CD4-positive, alpha-beta T cell treated with Interleukin-17A for 4 hours (primary cell): ENCODE data around the gene CARMIL3.
"Not testable (repeated sequence)": the region's sequence is repeated elsewhere in the genome, so short reads cannot be mapped to it uniquely, and the experiment has no call there.

ENCODE experiments used
- DNase-seq: peaks from one replicate; pipeline ENCODE4 v3.0.0-alpha.2; 2020; ENCODE audit warnings: mixed read lengths

The CARMIL3 gene

GRCh38 chr14:24095271-24096068, 43.7 kb downstream of the CARMIL3 start:
- DNase-seq: peak; percentile 33

DNA sequence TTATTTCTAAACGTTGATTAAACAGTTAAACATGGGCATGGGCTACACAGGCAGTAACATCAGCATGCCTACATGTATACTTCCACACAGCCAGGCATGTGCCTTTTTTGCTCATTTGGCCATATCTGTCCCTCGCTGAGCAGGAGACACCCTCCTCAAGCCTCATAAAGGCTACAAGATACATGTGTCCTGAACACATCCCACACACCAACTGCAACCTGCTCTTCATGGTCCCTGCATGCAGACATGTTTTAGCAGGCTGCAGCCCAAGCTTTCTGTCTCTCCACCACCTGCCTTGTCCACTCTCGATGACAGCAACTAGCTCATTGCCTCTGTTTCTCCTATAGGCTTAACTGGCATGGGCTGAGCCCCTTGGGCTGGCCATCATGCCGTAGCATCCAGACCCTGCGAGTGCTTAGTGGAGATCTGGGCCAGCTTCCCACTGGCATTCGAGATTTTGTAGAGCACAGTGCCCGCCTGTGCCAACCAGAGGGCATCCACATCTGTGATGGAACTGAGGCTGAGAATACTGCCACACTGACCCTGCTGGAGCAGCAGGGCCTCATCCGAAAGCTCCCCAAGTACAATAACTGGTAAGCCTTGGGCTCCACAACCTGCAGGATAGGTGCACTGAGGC, 44.9 kb downstream of the CARMIL3 start:
- no peak for DNase-seq

GRCh38 chr14:24098229-24098926, 46.6 kb downstream of the CARMIL3 start:
- no peak for DNase-seq

DNA sequence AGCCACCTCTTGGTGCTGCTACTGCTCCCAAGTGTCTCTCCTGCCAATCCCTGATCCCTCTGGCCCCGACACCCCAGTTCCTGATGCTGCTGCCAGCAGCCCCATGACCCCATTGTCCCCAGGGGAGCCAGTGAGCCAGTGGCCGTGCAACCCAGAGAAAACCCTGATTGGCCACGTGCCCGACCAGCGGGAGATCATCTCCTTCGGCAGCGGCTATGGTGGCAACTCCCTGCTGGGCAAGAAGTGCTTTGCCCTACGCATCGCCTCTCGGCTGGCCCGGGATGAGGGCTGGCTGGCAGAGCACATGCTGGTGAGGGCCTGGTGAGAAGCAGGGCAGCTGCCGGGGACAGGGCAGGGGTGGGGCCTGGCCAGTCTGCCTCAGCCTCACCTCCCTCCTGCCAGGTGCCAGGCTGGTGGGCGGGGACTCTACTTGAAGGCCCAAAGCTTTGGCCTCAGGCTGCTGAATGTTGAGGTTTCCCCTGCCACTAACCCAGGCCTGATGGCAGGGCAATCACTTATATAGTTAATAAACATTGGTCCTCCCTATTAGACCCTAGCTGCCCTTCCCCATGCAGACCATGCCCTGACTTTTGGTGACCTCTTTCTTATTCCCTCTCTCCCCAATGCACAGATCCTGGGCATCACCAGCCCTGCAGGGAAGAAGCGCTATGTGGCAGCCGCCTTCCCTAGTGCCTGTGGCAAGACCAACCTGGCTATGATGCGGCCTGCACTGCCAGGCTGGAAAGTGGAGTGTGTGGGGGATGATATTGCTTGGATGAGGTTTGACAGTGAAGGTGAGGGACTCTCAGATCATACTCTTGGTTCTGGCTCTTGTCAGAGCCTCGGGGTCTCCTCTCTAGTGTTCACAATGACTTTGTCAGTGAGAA, 47.4 kb downstream of the CARMIL3 start:
- DNase-seq: no peak

- no peak for DNase-seq
These were observed 48.6 kb downstream of the CARMIL3 start for GRCh38 chr14:24100197-24100981.

DNA sequence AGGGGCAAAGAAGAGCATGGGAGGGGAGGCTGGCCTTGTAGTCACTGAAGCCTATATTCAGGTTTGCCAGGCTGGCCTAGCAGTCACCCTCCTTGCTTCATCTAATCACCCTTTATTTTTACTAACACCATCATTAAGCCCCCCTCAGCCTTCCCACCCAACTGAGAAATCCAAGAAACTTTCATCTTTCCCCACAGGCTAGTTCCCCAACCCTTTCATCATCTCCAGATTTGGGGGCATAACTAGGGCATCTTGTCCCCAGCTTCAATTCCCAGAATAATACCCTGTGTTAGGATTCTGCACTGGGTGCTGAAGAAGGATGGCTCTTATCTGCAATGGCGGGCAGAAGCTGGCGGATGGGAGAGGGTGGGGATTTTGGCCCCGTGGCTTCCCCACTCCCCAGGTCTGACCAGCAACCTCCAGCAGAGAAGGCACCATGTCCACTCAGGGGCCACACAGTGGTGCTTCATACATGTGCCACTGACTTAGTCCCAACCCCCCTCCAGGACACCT, 49.2 kb downstream of the CARMIL3 start:
- no peak for DNase-seq

GRCh38 chr14:24102357-24103048, 50.7 kb downstream of the CARMIL3 start:
- no peak for DNase-seq

DNA sequence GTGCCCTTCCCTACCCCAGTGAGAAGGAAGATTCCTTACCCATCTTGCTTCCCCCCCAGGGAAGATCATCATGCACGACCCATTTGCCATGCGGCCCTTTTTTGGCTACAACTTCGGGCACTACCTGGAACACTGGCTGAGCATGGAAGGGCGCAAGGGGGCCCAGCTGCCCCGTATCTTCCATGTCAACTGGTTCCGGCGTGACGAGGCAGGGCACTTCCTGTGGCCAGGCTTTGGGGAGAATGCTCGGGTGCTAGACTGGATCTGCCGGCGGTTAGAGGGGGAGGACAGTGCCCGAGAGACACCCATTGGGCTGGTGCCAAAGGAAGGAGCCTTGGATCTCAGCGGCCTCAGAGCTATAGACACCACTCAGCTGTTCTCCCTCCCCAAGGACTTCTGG, 51.6 kb downstream of the CARMIL3 start:
- no peak for DNase-seq

DNA sequence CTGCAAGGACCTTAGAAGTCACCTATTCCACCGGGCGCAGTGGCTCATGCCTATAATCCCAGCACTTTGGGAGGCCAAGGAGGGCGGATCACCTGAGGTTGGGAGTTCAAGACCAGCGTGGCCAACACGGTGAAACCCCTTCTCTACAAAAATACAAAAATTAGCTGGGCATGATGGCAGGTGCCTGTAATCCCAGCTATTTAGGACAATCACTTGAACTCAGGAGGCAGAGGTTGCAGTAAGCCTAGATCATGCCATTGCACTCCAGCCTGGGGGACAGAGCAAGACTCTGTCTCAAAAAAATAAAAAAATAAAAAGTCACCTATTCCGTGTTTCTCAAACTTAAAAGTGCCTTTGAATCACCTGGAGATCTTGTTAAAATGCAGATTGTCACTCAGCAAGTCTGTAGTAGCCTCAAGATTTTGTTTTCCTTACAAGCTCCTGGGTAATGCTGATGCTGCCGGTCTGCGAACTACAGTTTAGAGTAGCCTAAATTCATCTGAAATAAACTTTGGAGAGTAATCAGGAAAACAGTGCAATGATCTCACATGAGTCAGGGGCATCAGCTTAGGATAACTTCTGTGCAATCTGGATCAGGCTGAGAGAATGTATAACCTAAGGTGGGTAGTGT, 53.9 kb downstream of the CARMIL3 start:
- DNase-seq: not testable (repeated sequence)

DNA sequence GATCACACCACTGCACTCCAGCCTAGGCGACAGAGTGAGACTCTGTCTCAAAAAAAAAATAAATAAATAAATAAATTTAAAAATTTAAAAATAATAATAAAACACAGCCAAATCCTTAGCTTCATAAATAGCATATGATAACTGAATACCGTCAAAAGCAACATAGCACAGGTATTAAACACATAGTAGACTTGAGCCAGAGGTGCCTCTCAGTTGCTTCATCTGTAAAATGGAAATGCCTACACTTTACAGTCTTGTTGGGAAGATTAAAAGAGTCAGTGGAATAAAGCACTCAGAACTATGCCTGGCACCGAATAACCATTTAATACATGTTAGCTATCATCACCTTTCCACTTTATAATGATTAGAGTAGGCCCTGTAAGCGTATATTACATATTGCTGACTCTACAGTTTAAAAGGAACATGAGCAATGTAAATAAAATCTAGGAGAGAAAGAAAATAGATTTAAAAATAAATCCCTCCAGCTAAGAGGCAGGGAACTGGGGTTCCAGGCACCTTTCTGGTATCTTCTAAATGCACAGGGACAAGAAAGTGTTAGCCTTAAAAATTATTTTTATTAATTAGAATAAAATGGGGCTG, 55.0 kb downstream of the CARMIL3 start:
- DNase-seq: no peak

DNA sequence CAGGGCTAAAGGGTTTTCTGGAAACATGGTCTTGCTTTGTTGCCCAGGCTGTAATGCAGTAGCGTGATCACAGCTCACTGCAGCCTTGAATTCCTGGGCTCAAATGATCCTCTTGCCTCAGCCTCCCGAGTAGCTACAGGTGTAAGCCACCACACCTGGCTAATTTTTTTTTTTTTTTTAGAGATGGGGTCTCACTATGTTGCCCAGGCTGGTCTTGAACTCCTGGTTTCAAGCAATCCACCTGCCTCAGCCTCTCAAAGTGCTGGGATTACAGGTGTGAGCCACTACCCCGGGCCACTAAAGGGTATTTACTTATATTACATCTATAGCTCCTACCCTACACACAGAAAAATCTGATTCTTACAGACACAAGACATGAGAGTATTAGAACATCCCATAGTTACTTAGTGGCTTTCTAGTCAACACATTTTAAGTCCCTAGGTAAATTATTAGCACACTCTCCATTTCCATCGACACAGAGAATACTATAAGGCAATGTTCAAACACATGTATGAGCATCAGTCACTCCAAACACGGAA, 56.6 kb downstream of the CARMIL3 start:
- no peak for DNase-seq

- no peak for DNase-seq
These were observed 58.3 kb downstream of the CARMIL3 start for GRCh38 chr14:24110060-24110459.

- DNase-seq: no peak
These were observed 58.7 kb downstream of the CARMIL3 start for GRCh38 chr14:24110523-24110922.

GRCh38 chr14:24113379-24113800, 61.6 kb downstream of the CARMIL3 start:
- no peak for DNase-seq

GRCh38 chr14:24113801-24114531, 62.2 kb downstream of the CARMIL3 start:
- peak; percentile 77 for DNase-seq

DNA sequence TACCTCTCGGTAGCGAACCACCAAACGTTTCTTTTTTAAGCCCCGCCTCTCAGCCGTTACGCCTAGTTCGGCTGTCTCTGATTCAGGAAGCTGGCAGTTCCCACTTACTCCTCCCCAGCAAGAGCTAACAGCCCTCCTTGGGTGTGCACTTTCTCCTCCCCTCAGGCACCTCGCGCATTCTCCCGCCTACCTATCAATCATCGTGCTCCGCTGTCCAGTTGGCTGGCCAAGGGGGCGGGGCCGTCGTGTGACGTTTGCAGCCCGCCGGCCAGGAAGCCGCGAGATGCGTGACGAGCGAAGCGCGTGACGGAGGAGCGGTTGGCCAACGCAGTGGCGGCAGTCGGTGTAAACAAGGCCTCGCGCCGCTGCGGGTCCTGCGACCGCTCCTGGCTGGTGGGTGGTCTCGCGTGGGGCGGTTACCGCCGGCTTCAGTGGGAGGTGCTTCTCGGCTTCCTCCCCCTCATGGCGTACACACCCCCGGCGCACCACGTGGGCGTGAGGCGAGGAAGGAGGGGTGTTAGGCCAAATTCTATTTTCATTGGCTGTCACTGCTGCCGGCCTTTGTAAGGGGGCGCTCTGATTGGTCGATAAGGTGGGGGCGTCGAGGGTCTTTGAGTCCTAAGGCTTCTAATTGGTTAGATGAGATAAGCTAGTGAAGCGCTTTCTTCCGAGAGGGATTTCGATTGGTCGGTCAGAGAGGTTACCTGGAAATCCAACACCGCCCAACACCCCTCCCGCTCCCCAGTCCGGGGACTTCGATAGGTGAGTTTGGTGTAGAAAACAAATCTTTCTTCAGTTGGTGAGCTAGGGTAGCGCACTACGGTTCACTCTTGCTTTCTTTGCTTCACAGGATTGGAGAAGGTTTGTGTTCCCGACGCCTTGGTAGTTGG, 63.0 kb downstream of the CARMIL3 start, which contains the start of the genes DCAF11 and NRL:
Gene DCAF11, plus strand, starts transcription at position 246 of the 890 bp plus-strand sequence. CDS start 818 bp downstream, outside the sequence.
Gene NRL, minus strand, starts transcription at position 418 of the 890 bp plus-strand sequence. CDS start 32,101 bp downstream, outside the sequence.
- peak; percentile 99 for DNase-seq

GRCh38 chr14:24115422-24116127, 63.8 kb downstream of the CARMIL3 start:
- no peak for DNase-seq
